ENCODE results near the gene NLGN1.

Gene NLGN1

DNA sequence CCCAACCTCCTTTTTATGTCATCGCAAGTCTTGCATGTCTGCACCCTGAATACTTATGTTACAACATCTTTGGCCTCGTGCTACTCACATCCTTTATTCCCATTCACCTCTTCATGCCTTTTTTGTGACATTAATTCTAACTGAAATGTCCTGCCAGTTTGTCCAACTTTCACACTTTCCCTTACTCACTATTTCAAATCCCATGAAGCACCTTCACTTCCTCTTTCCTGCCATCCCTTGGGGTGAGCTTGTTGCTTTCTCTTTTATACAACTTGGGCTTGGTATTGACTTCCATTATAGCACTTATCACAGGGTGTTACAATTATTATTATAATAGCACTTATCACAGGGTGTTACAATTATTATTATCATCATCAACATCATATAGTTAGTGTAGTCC lies 496.3 kb downstream of the NLGN1 start:
- no peak overlapping the region for H4K8ac ChIP-seq (ENCODE audit: low read depth, low read length)
- H2AK5ac ChIP-seq (ENCODE audit: low read length): no peak overlapping the region
- no peaks in the 10 kb centered on the region for H3K79me2 ChIP-seq (ENCODE audit: control insufficient read depth, insufficient read depth, low read length, poor library complexity)
- H2BK120ac ChIP-seq (ENCODE audit: insufficient read depth, low read length, poor library complexity): no peak overlapping the region
- DNase-seq: no peak
- no peak overlapping the region for H2BK5ac ChIP-seq (ENCODE audit: low read depth, low read length, poor library complexity)
- no peaks in the 10 kb centered on the region for H3K79me1 ChIP-seq (ENCODE audit: low read length)
- no CpG with 5 or more reads among the region's 2 CpGs for WGBS (ENCODE audit: extremely low coverage, insufficient coverage, insufficient read length)
- no peak overlapping the region for H3K4me3 ChIP-seq (ENCODE audit: low read depth, low read length)
- no peak overlapping the region for H4K91ac ChIP-seq (ENCODE audit: low read depth, low read length)
- H3K4ac ChIP-seq (ENCODE audit: low read depth, low read length): no peak overlapping the region
- no peak overlapping the region for H3K9ac ChIP-seq (ENCODE audit: low read length)
- H3K27me3 ChIP-seq (ENCODE audit: insufficient read depth, low read length): no peaks in the 10 kb centered on the region
- H3K9me3 ChIP-seq (ENCODE audit: insufficient read depth, low read depth, low read length): no peaks in the 10 kb centered on the region
- H3K4me2 ChIP-seq (ENCODE audit: low read length): no peak overlapping the region
- no peak overlapping the region for H3K23ac ChIP-seq (ENCODE audit: low read length)
- H3K27ac ChIP-seq (ENCODE audit: low read depth, low read length): no peak overlapping the region
- no peak overlapping the region for H2BK12ac ChIP-seq (ENCODE audit: low read length)
- H3K4me1 ChIP-seq (ENCODE audit: control insufficient read depth in 1 of 2, insufficient read depth in 2 of 2, low read length in 2 of 2): no peaks in the 10 kb centered on the region
- no peak overlapping the region for H3K18ac ChIP-seq (ENCODE audit: low read length)
- H2AFZ ChIP-seq (ENCODE audit: insufficient read depth, low read length, poor library complexity): no peak overlapping the region
- no peak overlapping the region for H3K14ac ChIP-seq (ENCODE audit: low read length)
- no peaks in the 10 kb centered on the region for H3K36me3 ChIP-seq (ENCODE audit: control insufficient read depth in 1 of 2, insufficient read depth in 2 of 2, low read length in 2 of 2)
- no peak overlapping the region for H4K12ac ChIP-seq (ENCODE audit: low read depth, low read length)

DNA sequence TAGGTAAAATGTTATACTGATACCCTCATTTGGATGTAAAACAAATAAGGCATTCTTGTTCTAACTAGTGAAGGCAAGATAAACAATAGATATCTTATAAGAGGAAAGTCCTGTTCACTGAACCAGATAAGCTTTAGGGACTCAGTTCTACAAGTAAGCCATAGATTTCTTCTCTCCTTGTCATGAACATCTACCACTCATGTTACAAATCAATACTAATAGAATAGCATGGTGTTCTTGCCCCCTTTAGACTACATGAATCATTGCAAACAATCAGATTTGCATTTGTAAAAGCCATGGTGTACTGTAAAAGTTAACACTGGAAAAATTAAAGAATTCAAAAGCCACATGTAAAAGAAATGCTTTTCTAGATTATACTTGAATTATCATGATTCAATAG lies 500.1 kb downstream of the NLGN1 start:
- H3K9ac ChIP-seq (ENCODE audit: low read length): no peak overlapping the region
- H3K18ac ChIP-seq (ENCODE audit: low read length): no peak overlapping the region
- no peak for DNase-seq
- H3K9me3 ChIP-seq (ENCODE audit: insufficient read depth, low read depth, low read length): no peaks in the 10 kb centered on the region
- no peak overlapping the region for H2AK5ac ChIP-seq (ENCODE audit: low read length)
- no peaks in the 10 kb centered on the region for H3K4me1 ChIP-seq (ENCODE audit: control insufficient read depth in 1 of 2, insufficient read depth in 2 of 2, low read length in 2 of 2)
- H3K27me3 ChIP-seq (ENCODE audit: insufficient read depth, low read length): no peaks in the 10 kb centered on the region
- no peak overlapping the region for H3K27ac ChIP-seq (ENCODE audit: low read depth, low read length)
- H3K36me3 ChIP-seq (ENCODE audit: control insufficient read depth in 1 of 2, insufficient read depth in 2 of 2, low read length in 2 of 2): no peaks in the 10 kb centered on the region
- no peak overlapping the region for H2BK5ac ChIP-seq (ENCODE audit: low read depth, low read length, poor library complexity)
- H2BK12ac ChIP-seq (ENCODE audit: low read length): no peak overlapping the region
- H3K79me1 ChIP-seq (ENCODE audit: low read length): no peaks in the 10 kb centered on the region
- no peak overlapping the region for H3K4me3 ChIP-seq (ENCODE audit: low read depth, low read length)
- H3K79me2 ChIP-seq (ENCODE audit: control insufficient read depth, insufficient read depth, low read length, poor library complexity): no peaks in the 10 kb centered on the region
- H3K4me2 ChIP-seq (ENCODE audit: low read length): no peak overlapping the region
- H2AFZ ChIP-seq (ENCODE audit: insufficient read depth, low read length, poor library complexity): no peak overlapping the region
- no peak overlapping the region for H4K91ac ChIP-seq (ENCODE audit: low read depth, low read length)
- H4K8ac ChIP-seq (ENCODE audit: low read depth, low read length): no peak overlapping the region
- no peak overlapping the region for H3K4ac ChIP-seq (ENCODE audit: low read depth, low read length)
- H3K23ac ChIP-seq (ENCODE audit: low read length): no peak overlapping the region
- H3K14ac ChIP-seq (ENCODE audit: low read length): no peak overlapping the region
- no peak overlapping the region for H2BK120ac ChIP-seq (ENCODE audit: insufficient read depth, low read length, poor library complexity)
- H4K12ac ChIP-seq (ENCODE audit: low read depth, low read length): no peak overlapping the region

GRCh38 chr3:173901649-173902048 lies 504.1 kb downstream of the NLGN1 start:
- WGBS (ENCODE audit: extremely low coverage, insufficient coverage, insufficient read length): no CpG with 5 or more reads among the region's 2 CpGs

DNA sequence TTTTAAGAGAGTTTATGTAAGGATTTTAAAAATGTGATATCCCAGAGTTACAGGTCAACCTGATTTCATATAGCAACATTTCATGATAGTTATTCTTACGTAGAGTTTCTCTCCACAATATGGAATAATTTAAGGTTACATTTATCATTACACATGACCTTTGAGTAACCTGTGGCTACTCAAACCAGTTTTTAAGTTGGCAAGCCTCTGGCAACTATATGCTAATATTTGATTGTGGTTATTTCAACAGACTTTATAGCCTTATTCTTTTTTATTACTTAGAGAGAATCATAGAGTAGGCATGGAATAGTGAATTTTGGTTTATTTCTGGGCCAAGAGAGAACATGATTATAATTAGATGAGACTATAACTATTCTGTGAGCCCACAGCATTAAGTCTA lies 504.9 kb downstream of the NLGN1 start:
- H3K27me3 ChIP-seq (ENCODE audit: insufficient read depth, low read length): no peaks in the 10 kb centered on the region
- H3K79me1 ChIP-seq (ENCODE audit: low read length): no peaks in the 10 kb centered on the region
- H2BK5ac ChIP-seq (ENCODE audit: low read depth, low read length, poor library complexity): no peak overlapping the region
- H3K4me3 ChIP-seq (ENCODE audit: low read depth, low read length): no peak overlapping the region
- no peak overlapping the region for H3K23ac ChIP-seq (ENCODE audit: low read length)
- no peaks in the 10 kb centered on the region for H3K9me3 ChIP-seq (ENCODE audit: insufficient read depth, low read depth, low read length)
- H4K8ac ChIP-seq (ENCODE audit: low read depth, low read length): no peak overlapping the region
- H3K79me2 ChIP-seq (ENCODE audit: control insufficient read depth, insufficient read depth, low read length, poor library complexity): no peaks in the 10 kb centered on the region
- H3K4me1 ChIP-seq (ENCODE audit: control insufficient read depth in 1 of 2, insufficient read depth in 2 of 2, low read length in 2 of 2): no peaks in the 10 kb centered on the region
- no peaks in the 10 kb centered on the region for H3K36me3 ChIP-seq (ENCODE audit: control insufficient read depth in 1 of 2, insufficient read depth in 2 of 2, low read length in 2 of 2)
- H4K12ac ChIP-seq (ENCODE audit: low read depth, low read length): no peak overlapping the region
- no peak overlapping the region for H3K4ac ChIP-seq (ENCODE audit: low read depth, low read length)
- H2AK5ac ChIP-seq (ENCODE audit: low read length): no peak overlapping the region
- H2BK120ac ChIP-seq (ENCODE audit: insufficient read depth, low read length, poor library complexity): no peak overlapping the region
- no peak overlapping the region for H2BK12ac ChIP-seq (ENCODE audit: low read length)
- WGBS (ENCODE audit: extremely low coverage, insufficient coverage, insufficient read length): no CpG with 5 or more reads among the region's 1 CpG
- H4K91ac ChIP-seq (ENCODE audit: low read depth, low read length): no peak overlapping the region
- no peak overlapping the region for H2AFZ ChIP-seq (ENCODE audit: insufficient read depth, low read length, poor library complexity)
- no peak overlapping the region for H3K9ac ChIP-seq (ENCODE audit: low read length)
- H3K27ac ChIP-seq (ENCODE audit: low read depth, low read length): no peak overlapping the region
- no peak overlapping the region for H3K14ac ChIP-seq (ENCODE audit: low read length)
- no peak overlapping the region for H3K4me2 ChIP-seq (ENCODE audit: low read length)
- H3K18ac ChIP-seq (ENCODE audit: low read length): no peak overlapping the region
- no peak for DNase-seq

More at GRCh38 chr3:173901649-173902048, 504.1 kb downstream of the NLGN1 start:
- H2AK5ac ChIP-seq (ENCODE audit: low read length): no peak overlapping the region
- H3K23ac ChIP-seq (ENCODE audit: low read length): no peak overlapping the region
- no peaks in the 10 kb centered on the region for H3K79me2 ChIP-seq (ENCODE audit: control insufficient read depth, insufficient read depth, low read length, poor library complexity)
- no peaks in the 10 kb centered on the region for H3K9me3 ChIP-seq (ENCODE audit: insufficient read depth, low read depth, low read length)
- no peak overlapping the region for H3K9ac ChIP-seq (ENCODE audit: low read length)
- no peak overlapping the region for H3K27ac ChIP-seq (ENCODE audit: low read depth, low read length)
- H3K14ac ChIP-seq (ENCODE audit: low read length): no peak overlapping the region
- no peak overlapping the region for H2BK5ac ChIP-seq (ENCODE audit: low read depth, low read length, poor library complexity)
- H3K4me1 ChIP-seq (ENCODE audit: control insufficient read depth in 1 of 2, insufficient read depth in 2 of 2, low read length in 2 of 2): no peaks in the 10 kb centered on the region
- no peak overlapping the region for H3K4me3 ChIP-seq (ENCODE audit: low read depth, low read length)
- no peaks in the 10 kb centered on the region for H3K27me3 ChIP-seq (ENCODE audit: insufficient read depth, low read length)
- H4K91ac ChIP-seq (ENCODE audit: low read depth, low read length): no peak overlapping the region
- no peak for DNase-seq
- H2BK12ac ChIP-seq (ENCODE audit: low read length): no peak overlapping the region
- no peak overlapping the region for H4K12ac ChIP-seq (ENCODE audit: low read depth, low read length)
- no peak overlapping the region for H3K4ac ChIP-seq (ENCODE audit: low read depth, low read length)
- no peak overlapping the region for H2AFZ ChIP-seq (ENCODE audit: insufficient read depth, low read length, poor library complexity)
- H3K4me2 ChIP-seq (ENCODE audit: low read length): no peak overlapping the region
- H2BK120ac ChIP-seq (ENCODE audit: insufficient read depth, low read length, poor library complexity): no peak overlapping the region
- no peak overlapping the region for H3K18ac ChIP-seq (ENCODE audit: low read length)
- H3K79me1 ChIP-seq (ENCODE audit: low read length): no peaks in the 10 kb centered on the region
- no peak overlapping the region for H4K8ac ChIP-seq (ENCODE audit: low read depth, low read length)
- no peaks in the 10 kb centered on the region for H3K36me3 ChIP-seq (ENCODE audit: control insufficient read depth in 1 of 2, insufficient read depth in 2 of 2, low read length in 2 of 2)
